GM12878 (cell line): Measurements from ENCODE around the gene ZNF641. TPM values are rescaled to one million over a fixed set of nuclear protein-coding genes. Genes with fewer than 3 reads are reported as not detected.

Experiments
- ATAC-seq: fragments of 200-7000 bp; cut with Tn5 transposase; 3 replicates; pipeline ENCODE4 v1.9.1; 2020; ENCODE audit warnings: mild to moderate bottlenecking, moderate library complexity
- BruUV-seq: library from RNA; stranded (reverse); fragments of 400-500 nt; replicated peaks from 2 replicates; lab custom pipeline; 2021; lab: Mats Ljungman, UMichigan
- CTCF ChIA-PET: fragments of 300-600 bp; sonication (Branson Sonifier 250); formaldehyde crosslinking; extraction: SDS; loops from one replicate; lab custom pipeline; 2021; ENCODE audit warnings: inconsistent platforms; lab: Yijun Ruan, JAX
- POLR2A ChIA-PET: fragments of 350-600 bp; formaldehyde crosslinking; extraction: SDS; loops from one replicate; lab custom pipeline; 2021; ENCODE audit warnings: inconsistent platforms; lab: Charles Lee
- RAD21 ChIA-PET: fragments of 300-600 bp; sonication (Branson Sonifier 250); formaldehyde crosslinking; loops from one replicate; lab custom pipeline; 2023; ENCODE audit warnings: antibody characterized with exemption; ENCODE audit not compliant: unreplicated experiment; lab: Charles Lee
- SMC1A ChIA-PET: fragments of 300-600 bp; sonication (Branson Sonifier 250); formaldehyde crosslinking; loops from one replicate; lab custom pipeline; 2023; ENCODE audit not compliant: unreplicated experiment, uncharacterized antibody; lab: Charles Lee
- DNase-seq: peaks from one replicate; pipeline ENCODE4 v3.0.0-alpha.2; 2011; ENCODE audit warnings: low read depth, low spot score
- FAIRE-seq: peaks from 3 replicates; lab custom pipeline; 2011; peaks lifted over from hg19 to GRCh38; lab: Jason Lieb, UNC
- H2AFZ ChIP-seq: 2 replicates; pipeline ENCODE4 v1.6.0; 2011; ENCODE audit warnings: low read depth, low read length, control low read depth; ENCODE audit not compliant: control insufficient read depth
- H3K27ac ChIP-seq: 2 replicates; pipeline ENCODE4 v1.5.1; 2011; ENCODE audit warnings: control low read depth; ENCODE audit not compliant: control insufficient read depth, insufficient read depth
- H3K27me3 ChIP-seq, 2 experiments: replicated peaks in 1 of 2; 2 replicates each; pipeline versions ENCODE4 v1.6.0 to v1.6.1; 2011; ENCODE audit warnings: low read length in 1 of 2; ENCODE audit not compliant: control insufficient read depth in 2 of 2, insufficient read depth in 2 of 2
- H3K36me3 ChIP-seq, 2 experiments: 2 replicates each; pipeline ENCODE4 v1.5.1; 2011; ENCODE audit warnings: low read length in 1 of 2; ENCODE audit not compliant: control insufficient read depth in 2 of 2, insufficient read depth in 2 of 2
- H3K4me1 ChIP-seq: 2 replicates; pipeline ENCODE4 v1.6.1; 2011; ENCODE audit warnings: mild to moderate bottlenecking, low read length, moderate library complexity, mixed read lengths; ENCODE audit not compliant: control insufficient read depth, insufficient read depth
- H3K4me2 ChIP-seq: 2 replicates; pipeline ENCODE4 v1.6.0; 2011; ENCODE audit warnings: control low read depth; ENCODE audit not compliant: control insufficient read depth, insufficient read depth
- H3K4me3 ChIP-seq: fragments of 200-600 bp; sonication (generic); 2 replicates; pipeline ENCODE4 v1.5.1; 2016
- H3K79me2 ChIP-seq: 2 replicates; pipeline ENCODE4 v1.6.0; 2011; ENCODE audit warnings: low read length; ENCODE audit not compliant: control insufficient read depth, insufficient read depth
- H3K9ac ChIP-seq: 2 replicates; pipeline ENCODE4 v1.8.0; 2011; ENCODE audit warnings: low read length, control low read depth, mixed read lengths; ENCODE audit not compliant: control insufficient read depth, insufficient read depth
- H3K9me3 ChIP-seq: replicated peaks from 3 replicates; pipeline ENCODE4 v1.5.1; 2011; ENCODE audit warnings: mild to moderate bottlenecking, low read length; ENCODE audit not compliant: control insufficient read depth, insufficient read depth
- H4K20me1 ChIP-seq: 2 replicates; pipeline ENCODE4 v1.6.0; 2011; ENCODE audit not compliant: control insufficient read depth, insufficient read depth
- CBFB ChIP-seq: IDR thresholded peaks from 2 replicates; pipeline ENCODE4 v1.6.1; 2016; ENCODE audit warnings: antibody characterized with exemption, low read depth
- ESRRA ChIP-seq: IDR thresholded peaks from 2 replicates; pipeline ENCODE4 v1.6.1; 2012; ENCODE audit warnings: mild to moderate bottlenecking, low read length, improper control_type of control experiment
- HDAC2 ChIP-seq: fragments of 200-600 bp; sonication (generic); IDR thresholded peaks from 2 replicates; pipeline ENCODE4 v1.6.1; 2017
- KLF5 ChIP-seq: fragments of 450-650 bp; IDR thresholded peaks from 2 replicates; pipeline ENCODE4 v1.6.1; 2014; ENCODE audit warnings: mild to moderate bottlenecking; ENCODE audit not compliant: partially characterized antibody
- NKRF ChIP-seq: fragments of 450-650 bp; conservative IDR thresholded peaks from 2 replicates; pipeline ENCODE4 v1.6.1; 2017; ENCODE audit warnings: mild to moderate bottlenecking, moderate library complexity
- SMAD1 ChIP-seq: fragments of 450-650 bp; IDR thresholded peaks from 2 replicates; pipeline ENCODE4 v1.6.1; 2018; ENCODE audit warnings: mild to moderate bottlenecking, low read depth; ENCODE audit not compliant: partially characterized antibody
- SUZ12 ChIP-seq: fragments of 200-600 bp; sonication (generic); IDR thresholded peaks from one replicate; pipeline ENCODE4 v1.6.1; 2018; ENCODE audit warnings: antibody characterized with exemption, mild to moderate bottlenecking; ENCODE audit not compliant: unreplicated experiment
- YBX1 ChIP-seq: fragments of 450-650 bp; IDR thresholded peaks from 2 replicates; pipeline ENCODE4 v1.6.1; 2016; ENCODE audit warnings: antibody characterized with exemption
- ZBTB40 ChIP-seq: fragments of 450-650 bp; IDR thresholded peaks from 2 replicates; pipeline ENCODE4 v1.6.1; 2016; ENCODE audit warnings: mild to moderate bottlenecking, moderate library complexity, borderline replicate concordance
- ZZZ3 ChIP-seq: IDR thresholded peaks from 2 replicates; pipeline ENCODE4 v1.6.1; 2011; ENCODE audit warnings: low read depth; ENCODE audit not compliant: control insufficient read depth, insufficient read length
- WGBS: methylation state at CpG from one replicate; pipeline ENCODE4 v1.1.6; 2016; ENCODE audit warnings: low lambda C conversion rate; ENCODE audit not compliant: insufficient replicate concordance, insufficient coverage; ENCODE audit errors: missing lambda C conversion rate; 5-methylcytosine and 5-hydroxymethylcytosine counted together
- in situ Hi-C: fragments of 300-500 bp; cut with MboI; formaldehyde crosslinking; loops from 9 replicates; pipeline ENCODE4 v1.14.3; 2018; ENCODE audit warnings: mixed read lengths
- intact Hi-C: fragments of 100-400 bp; cut with micrococcal nuclease; formaldehyde crosslinking; loops from one replicate; pipeline ENCODE4 v1.14.2; 2022; ENCODE audit not compliant: unreplicated experiment
- polyA plus RNA-seq, 11 experiments: library from polyadenylated mRNA; depleted of rRNA in 4 of 11; unstranded in 6 of 11; stranded (reverse) in 5 of 11; fragments of >200 nt; fragmentation: Nextera tagmentation in 4 of 11; fragmentation: Illumina TruSeq in 1 of 11; extraction: Ambion mirVana in 4 of 11; extraction: Trizol in 1 of 11; gene quantifications; 1 replicate in 1 of 11; 2 replicates in 10 of 11; pipeline versions ENCODE4 v1.2.1 to v1.2.3, GENCODE V29; 2011 to 2016; ENCODE audit warnings: inconsistent platforms in 2 of 11, missing spikeins in 2 of 11, low read depth in 1 of 11
- total RNA-seq, 4 experiments: library from RNA; depleted of rRNA in 3 of 4; stranded (reverse); fragments of >200 nt in 3 of 4; fragmentation: Illumina TruSeq in 1 of 4; extraction: Trizol in 1 of 4; gene quantifications; 2 replicates each; pipeline versions ENCODE4 v1.2.1 to v1.2.3, GENCODE V29; 2013 to 2021

The ZNF641 gene
- total and polyA plus RNA-seq, 10 of the 15 experiments (the other 5 are each of a cell fraction or from before 2014, with no cell fraction given): 1.1 to 10.3 (median 6.3) TPM

GRCh38 chr12:48366131-48366530 is 15.4 kb upstream of the ZNF641 start:
- Histone ChIP-seq H3K79me2 (no peaks in the 10 kb centered on the region), H3K27me3 (no peaks in the 10 kb centered on the region)
- in situ Hi-C loops: no loop called here
- intact Hi-C loops: no loop called here
- TF ChIP-seq SMAD1: no peak
- no peak for TF ChIP-seq HDAC2
- no peak for TF ChIP-seq CBFB
- TF ChIP-seq, all 136 proteins: peak for 0
- 39% methylated on average over 2 of the region's 2 CpGs for WGBS
- H3K4me3 ChIP-seq: no peak overlapping the region
- no peak overlapping the region for H3K4me2 ChIP-seq
- no peak for ATAC-seq
- no peak overlapping the region for H2AFZ ChIP-seq
- no peaks in the 10 kb centered on the region for H3K36me3 ChIP-seq
- no peak overlapping the region for H3K27ac ChIP-seq
- RAD21 ChIA-PET: interaction anchor here (1.0 kb wide), 1 partner anchor 252 kb away, joined by 4 read pairs; no protein-coding TSS in a partner anchor
- CTCF ChIA-PET: interaction anchor here (1.0 kb wide), 1 partner anchor 31 kb away, joined by 3 read pairs; no protein-coding TSS in a partner anchor
- POLR2A ChIA-PET: interaction anchor here (0.6 kb wide), 1 partner anchor 496 kb away, joined by 5 read pairs; no protein-coding TSS in a partner anchor
- H3K9me3 ChIP-seq: no peaks in the 10 kb centered on the region
- BruUV-seq: no TSS peak
- SMC1A ChIA-PET: interaction anchor here (1.1 kb wide), 1 partner anchor 10 kb away, joined by 4 read pairs; no protein-coding TSS in a partner anchor
- FAIRE-seq: no peak
- no peaks in the 10 kb centered on the region for H4K20me1 ChIP-seq
- DNase-seq: no peak
- no peak overlapping the region for H3K9ac ChIP-seq
- no peaks in the 10 kb centered on the region for H3K4me1 ChIP-seq

- CTCF ChIA-PET: no interaction called here
- DNase-seq (no peak), FAIRE-seq (no peak), ATAC-seq (no peak)
- Histone ChIP-seq H3K4me1 (no peaks in the 10 kb centered on the region), H3K9me3 (no peaks in the 10 kb centered on the region), H2AFZ (no peak overlapping the region), H4K20me1 (no peaks in the 10 kb centered on the region), H3K4me2 (no peak overlapping the region), H3K36me3 (no peaks in the 10 kb centered on the region), H3K79me2 (no peaks in the 10 kb centered on the region), H3K4me3 (no peak overlapping the region), H3K9ac (no peak overlapping the region), H3K27me3 (no peaks in the 10 kb centered on the region; a peak in 1 of 4 replicates), H3K27ac (no peak overlapping the region)
- BruUV-seq: no TSS peak
- in situ Hi-C loops (no loop called here), intact Hi-C loops (no loop called here)
- POLR2A ChIA-PET: no interaction called here
- RAD21 ChIA-PET: no interaction called here
- 0% methylated on average over 2 of the region's 2 CpGs for WGBS
- SMC1A ChIA-PET: no interaction called here
- TF ChIP-seq YBX1 (no peak), ZZZ3 (no peak), ZBTB40 (no peak), KLF5 (no peak), SUZ12 (no peak), ESRRA (no peak), NKRF (no peak)
Measured at GRCh38 chr12:48361664-48362339, 11.1 kb upstream of the ZNF641 start.
